HCT116 (cell line): ENCODE data around the gene SP110. TPM values are rescaled to one million over a fixed set of nuclear protein-coding genes. Genes with fewer than 3 reads are reported as not detected.
A peak's percentile ranks its signal among the peaks of the same experiment; 100 is the strongest.

Experiments used
- ATAC-seq: fragments of 200-7000 bp; cut with Tn5 transposase; 2 replicates; pipeline ENCODE4 v1.9.1; 2020; ENCODE audit warnings: mild to moderate bottlenecking, moderate library complexity
- BruUV-seq: library from RNA; stranded (reverse); fragments of 400-500 nt; replicated peaks from 2 replicates; lab custom pipeline; 2021; lab: Mats Ljungman, UMichigan
- CTCF ChIA-PET: fragments of 300-600 bp; sonication (Branson Sonifier 250); formaldehyde crosslinking; loops from one replicate; lab custom pipeline; 2021; ENCODE audit warnings: antibody characterized with exemption; lab: Charles Lee
- POLR2A ChIA-PET: fragments of 300-600, 350-600 bp; sonication (Branson Sonifier 250); formaldehyde crosslinking; loops from one replicate; lab custom pipeline; 2021; ENCODE audit warnings: antibody characterized with exemption; lab: Charles Lee
- RAD21 ChIA-PET, 2 experiments: fragments of 300-600 bp; sonication (Branson Sonifier 250); formaldehyde crosslinking; loops; one replicate each; lab custom pipeline; 2023; ENCODE audit warnings: low total read pairs in 2 of 2; ENCODE audit not compliant: uncharacterized antibody in 2 of 2, unreplicated experiment in 2 of 2, low non-redundant PET in 1 of 2; lab: Charles Lee
- DNase-seq: peaks from one replicate; pipeline ENCODE4 v3.0.0-alpha.2; 2010; ENCODE audit warnings: low read depth, low spot score
- H2AFZ ChIP-seq: fragments of 200-600 bp; shearing (Covaris generic), sonication (generic); 2 replicates; pipeline ENCODE4 v1.6.1; 2017; ENCODE audit warnings: low read depth, mixed run types, mixed read lengths, antibody characterized with exemption, low read length; ENCODE audit not compliant: poor library complexity, severe bottlenecking
- H3K27ac ChIP-seq: 2 replicates; pipeline ENCODE4 v1.5.1; 2012; ENCODE audit warnings: low read depth, low read length
- H3K27me3 ChIP-seq: fragments of 200-600 bp; sonication (generic); 2 replicates; pipeline ENCODE4 v1.6.1; 2016; ENCODE audit warnings: mixed run types, low read length, mixed read lengths; ENCODE audit not compliant: insufficient read depth
- H3K36me3 ChIP-seq, 2 experiments: fragments of 200-500 bp in 1 of 2; fragments of 200-600 bp in 1 of 2; sonication (Bioruptor generic) in 1 of 2; sonication (generic) in 1 of 2; 2 replicates each; pipeline versions ENCODE4 v1.5.1 to v1.6.1; 2014 to 2016; ENCODE audit warnings: low read length in 2 of 2, inconsistent platforms in 1 of 2, mixed read lengths in 1 of 2, mixed run types in 1 of 2; ENCODE audit not compliant: insufficient read depth in 2 of 2, control insufficient read depth in 1 of 2
- H3K4me1 ChIP-seq, 2 experiments: fragments of 200-600 bp in 1 of 2; sonication (generic) in 1 of 2; 2 replicates each; pipeline versions ENCODE4 v1.5.1 to v1.6.1; 2012 to 2017; ENCODE audit warnings: low read length in 2 of 2, inconsistent platforms in 1 of 2, mild to moderate bottlenecking in 1 of 2, mixed read lengths in 1 of 2, mixed run types in 1 of 2, moderate library complexity in 1 of 2; ENCODE audit not compliant: insufficient read depth in 2 of 2, control insufficient read depth in 1 of 2
- H3K4me2 ChIP-seq: fragments of 200-600 bp; sonication (generic); 2 replicates; pipeline ENCODE4 v1.6.1; 2017; ENCODE audit warnings: mixed run types, low read length, mixed read lengths
- H3K4me3 ChIP-seq, 2 experiments: fragments of 200-600 bp in 1 of 2; sonication (generic) in 1 of 2; replicated peaks in 1 of 2; 2 replicates each; pipeline ENCODE4 v1.5.1; 2011 to 2016; ENCODE audit warnings: low read length in 2 of 2, control low read depth in 1 of 2, low read depth in 1 of 2, mild to moderate bottlenecking in 1 of 2, mixed read lengths in 1 of 2, mixed run types in 1 of 2
- H3K79me2 ChIP-seq: fragments of 200-600 bp; sonication (generic); 2 replicates; pipeline ENCODE4 v1.6.1; 2017; ENCODE audit warnings: mild to moderate bottlenecking, mixed run types, low read length, moderate library complexity, mixed read lengths; ENCODE audit not compliant: insufficient read depth
- H3K9ac ChIP-seq: fragments of 200-600 bp; sonication (generic); 2 replicates; pipeline ENCODE4 v1.6.1; 2016; ENCODE audit warnings: low read length, mixed read lengths
- H3K9me2 ChIP-seq: fragments of 200-600 bp; sonication (generic), shearing (Covaris generic); 2 replicates; pipeline ENCODE4 v1.6.1; 2017; ENCODE audit warnings: mixed run types, mild to moderate bottlenecking, moderate library complexity; ENCODE audit not compliant: insufficient read depth
- H3K9me3 ChIP-seq, 2 experiments: fragments of 200-500 bp in 1 of 2; fragments of 200-600 bp in 1 of 2; sonication (Bioruptor generic) in 1 of 2; sonication (generic) in 1 of 2; 2 replicates each; pipeline ENCODE4 v1.6.1; 2014 to 2017; ENCODE audit warnings: low read length in 2 of 2, mixed read lengths in 2 of 2, inconsistent platforms in 1 of 2, low read depth in 1 of 2, mild to moderate bottlenecking in 1 of 2, mixed run types in 1 of 2, moderate library complexity in 1 of 2; ENCODE audit not compliant: control insufficient read depth in 1 of 2, insufficient read depth in 1 of 2
- H4K20me1 ChIP-seq: fragments of 200-600 bp; sonication (generic), shearing (Covaris generic); 2 replicates; pipeline ENCODE4 v1.6.1; 2017; ENCODE audit warnings: mixed run types, mild to moderate bottlenecking, moderate library complexity; ENCODE audit not compliant: insufficient read depth
- ATF3 ChIP-seq: IDR thresholded peaks from 2 replicates; pipeline ENCODE4 v1.6.1; 2012
- CEBPB ChIP-seq: IDR thresholded peaks from 2 replicates; pipeline ENCODE4 v1.6.1; 2012; ENCODE audit warnings: low read depth
- CTCF ChIP-seq, 3 experiments: fragments of 200-600 bp in 1 of 3; sonication (generic) in 1 of 3; IDR thresholded peaks in 2 of 3; conservative IDR thresholded peaks in 1 of 3; 2 replicates each; pipeline ENCODE4 v1.5.1; 2012 to 2017; ENCODE audit warnings: low read depth in 2 of 3, low read length in 2 of 3, antibody characterized with exemption in 1 of 3, borderline replicate concordance in 1 of 3, control low read depth in 1 of 3, mild to moderate bottlenecking in 1 of 3, mixed read lengths in 1 of 3, mixed run types in 1 of 3, moderate library complexity in 1 of 3; ENCODE audit not compliant: insufficient read depth in 1 of 3
- EGR1 ChIP-seq: IDR thresholded peaks from 2 replicates; pipeline ENCODE4 v1.6.1; 2012; ENCODE audit warnings: low read depth
- ELF1 ChIP-seq: IDR thresholded peaks from 2 replicates; pipeline ENCODE4 v1.6.1; 2012; ENCODE audit warnings: low read depth, borderline replicate concordance
- EZH2phosphoT487 ChIP-seq: fragments of 200-600 bp; IDR thresholded peaks from 2 replicates; pipeline ENCODE4 v1.6.1; 2018; ENCODE audit warnings: antibody characterized with exemption, borderline replicate concordance
- FOSL1 ChIP-seq: IDR thresholded peaks from 2 replicates; pipeline ENCODE4 v1.6.1; 2012; ENCODE audit warnings: low read depth
- POLR2A ChIP-seq: IDR thresholded peaks from 2 replicates; pipeline ENCODE4 v1.7.0; 2011; ENCODE audit warnings: borderline replicate concordance; ENCODE audit not compliant: insufficient read depth, insufficient read length; ENCODE audit errors: extremely low read depth
- POLR2AphosphoS5 ChIP-seq: IDR thresholded peaks from 2 replicates; pipeline ENCODE4 v1.6.1; 2011; ENCODE audit warnings: mild to moderate bottlenecking, low read depth, low read length, moderate library complexity
- RAD21 ChIP-seq: IDR thresholded peaks from 2 replicates; pipeline ENCODE4 v1.6.1; 2012; ENCODE audit warnings: low read depth, mild to moderate bottlenecking
- SP1 ChIP-seq: IDR thresholded peaks from 2 replicates; pipeline ENCODE4 v1.6.1; 2012; ENCODE audit warnings: low read depth
- YY1 ChIP-seq: IDR thresholded peaks from 2 replicates; pipeline ENCODE4 v1.6.1; 2011; ENCODE audit warnings: low read length, low read depth, moderate library complexity, mild to moderate bottlenecking; ENCODE audit not compliant: insufficient replicate concordance; ENCODE audit errors: extremely low read depth
- ZFX ChIP-seq: fragments of 450-650 bp; IDR thresholded peaks from 2 replicates; pipeline ENCODE4 v1.6.1; 2017
- ZNF274 ChIP-seq: fragments of 200-500 bp; sonication (Bioruptor generic); IDR thresholded peaks from 2 replicates; pipeline ENCODE4 v1.6.1; 2014; ENCODE audit warnings: mild to moderate bottlenecking, low read depth, low read length, inconsistent platforms
- intact Hi-C: fragments of 100-400 bp; cut with micrococcal nuclease; formaldehyde crosslinking; loops from 2 replicates; pipeline ENCODE4 v1.10.0; 2022
- total RNA-seq: library from RNA; stranded (reverse); gene quantifications from one replicate; pipeline ENCODE4 v1.2.1, GENCODE V29; 2021; ENCODE audit not compliant: unreplicated experiment

SP110 gene
- total RNA-seq, 1 experiment from 2014 or later = 8.5 TPM

GRCh38 chr2:230153390-230153976, 66.3 kb downstream of the SP110 start:
- Histone ChIP-seq H3K27me3 (no peaks in the 10 kb centered on the region), H2AFZ (peak overlapping the region; percentile 2), H3K4me1 (peaks cover 0 to 7% of the 10 kb centered on the region in 2 experiments; a peak in 3 of 4 replicates), H3K9ac (no peak overlapping the region), H3K79me2 (no peaks in the 10 kb centered on the region), H3K27ac (no peak overlapping the region), H3K9me2 (no peaks in the 10 kb centered on the region), H3K9me3 (no peaks in the 10 kb centered on the region), H3K36me3 (no peaks in the 10 kb centered on the region), H3K4me2 (no peak overlapping the region), H3K4me3 (no peak overlapping the region), H4K20me1 (no peaks in the 10 kb centered on the region)
- BruUV-seq = no TSS peak
- no peak for DNase-seq
- RAD21 ChIA-PET = interaction anchor here in 1 of 2 experiments (0.7 kb wide), 1 partner anchor 278 kb away, joined by 3 read pairs; no protein-coding TSS in a partner anchor
- intact Hi-C loops = no loop called here
- POLR2A ChIA-PET = no interaction called here
- TF ChIP-seq POLR2A (no peak), CTCF (IDR thresholded peaks at IDR 0.05 in 2 of 3, conservative IDR thresholded peaks at IDR 0.05 in 1 of 3; ENCODE audit: borderline replicate concordance in 1 of 3, insufficient read depth in 1 of 3, low read depth in 2 of 3, low read length in 2 of 3) (no peak), EGR1 (no peak), ELF1 (no peak), POLR2AphosphoS5 (no peak), FOSL1 (no peak), ATF3 (no peak), YY1 (no peak), CEBPB (no peak), ZFX (no peak), ZNF274 (no peak), SP1 (no peak), EZH2phosphoT487 (no peak), RAD21 (no peak)
- CTCF ChIA-PET = interaction anchor here (1.2 kb wide), 1 partner anchor 86 kb away, joined by 3 read pairs; no protein-coding TSS in a partner anchor
- no peak for ATAC-seq
